ENCODE data around the gene PDK2.
A peak's percentile ranks its signal among the peaks of the same experiment; 100 is the strongest.

Gene PDK2

DNA sequence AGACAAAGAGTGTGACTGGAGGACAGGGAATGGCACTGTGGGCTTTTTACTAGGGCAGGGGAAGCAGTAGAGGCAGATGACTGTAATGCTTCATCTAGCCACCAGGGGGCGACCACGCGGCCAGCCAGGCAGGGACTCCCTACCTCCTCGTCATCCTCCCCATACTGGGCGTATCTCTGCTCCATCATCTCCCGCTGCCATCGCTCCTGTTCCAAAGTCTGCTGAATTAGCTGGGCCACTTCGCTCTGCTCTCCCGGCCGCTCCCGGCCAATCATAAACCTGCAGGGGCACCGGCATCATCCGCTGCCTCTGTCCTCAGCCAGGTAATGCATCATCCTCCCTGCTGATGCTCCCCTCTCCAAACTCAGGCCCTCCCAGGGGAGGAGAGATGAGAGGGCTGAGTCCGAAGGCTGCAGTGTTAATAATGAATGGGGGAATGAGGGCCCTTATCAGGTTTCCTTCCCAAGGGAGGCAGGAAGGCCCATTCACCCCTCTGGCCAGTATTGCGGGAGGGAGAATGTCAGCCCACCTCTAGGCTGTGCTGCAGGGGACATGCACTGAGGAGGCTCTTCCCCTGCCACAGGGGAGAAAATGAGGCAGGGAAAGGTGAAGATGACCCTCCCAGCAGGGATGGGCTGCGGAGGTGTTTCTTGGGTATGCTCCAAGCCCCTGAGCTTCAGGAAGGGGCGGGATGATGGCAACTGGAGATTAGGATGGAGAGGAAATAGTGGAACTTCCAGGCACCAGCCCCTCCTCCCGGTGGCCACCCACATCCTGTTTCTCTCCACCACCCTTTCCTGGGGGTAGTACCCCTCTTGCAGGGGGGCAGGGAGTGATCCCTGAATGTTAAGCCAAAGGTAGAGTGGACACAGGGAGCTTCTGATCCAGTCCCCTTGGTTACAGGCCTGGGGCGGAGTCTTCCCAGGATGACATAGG lies 45.1 kb downstream of the PDK2 start:
- no peaks in the 10 kb centered on the region for H3K79me2 ChIP-seq (ENCODE audit: insufficient read depth, low read length)

GRCh38 chr17:50141026-50141744 lies 46.0 kb downstream of the PDK2 start:
- Histone ChIP-seq H3K27ac (ENCODE audit: low read length) (peak overlapping the region; percentile 62), H3K9ac (ENCODE audit: low read depth, low read length) (no peak overlapping the region)

More for the DNA sequence above, 45.1 kb downstream of the PDK2 start:
- H3K4me3 ChIP-seq (ENCODE audit: low read depth in 1 of 2, low read length in 2 of 2), result no peak overlapping the region
- no peaks in the 10 kb centered on the region for H3K9me3 ChIP-seq (ENCODE audit: insufficient read depth, low read length, severe bottlenecking)
- H3K27me3 ChIP-seq (ENCODE audit: insufficient read depth, low read length, poor library complexity), result no peaks in the 10 kb centered on the region
- H3K9ac ChIP-seq (ENCODE audit: low read depth, low read length), result no peak overlapping the region
- peak overlapping the region; percentile 62 for H3K27ac ChIP-seq (ENCODE audit: low read length)
- H3K4me2 ChIP-seq (ENCODE audit: insufficient read depth, low read length), result peak overlapping the region; percentile 25; the same call in 1 of the 2 replicates
- ATAC-seq (ENCODE audit: insufficient read depth, low read depth) (peak; percentile 88), DNase-seq (peak; percentile 78)
- peaks cover 70% of the 10 kb centered on the region for H4K20me1 ChIP-seq (ENCODE audit: insufficient read depth, low read length)
- H3K36me3 ChIP-seq (ENCODE audit: insufficient read depth, low read length), result peaks cover 96% of the 10 kb centered on the region
- H3K4me1 ChIP-seq (ENCODE audit: insufficient read depth, low read length), result peaks cover 20% of the 10 kb centered on the region
- no peak overlapping the region for H2AFZ ChIP-seq (ENCODE audit: low read depth, low read length)
- TF ChIP-seq EZH2 (IDR thresholded peaks at IDR 0.05; ENCODE audit: borderline replicate concordance, low read depth, low read length, severe bottlenecking) (no peak), CTCF (IDR thresholded peaks at IDR 0.05; ENCODE audit: borderline replicate concordance, extremely low read depth, low read length, poor library complexity, severe bottlenecking) (peak; percentile 89)

DNA sequence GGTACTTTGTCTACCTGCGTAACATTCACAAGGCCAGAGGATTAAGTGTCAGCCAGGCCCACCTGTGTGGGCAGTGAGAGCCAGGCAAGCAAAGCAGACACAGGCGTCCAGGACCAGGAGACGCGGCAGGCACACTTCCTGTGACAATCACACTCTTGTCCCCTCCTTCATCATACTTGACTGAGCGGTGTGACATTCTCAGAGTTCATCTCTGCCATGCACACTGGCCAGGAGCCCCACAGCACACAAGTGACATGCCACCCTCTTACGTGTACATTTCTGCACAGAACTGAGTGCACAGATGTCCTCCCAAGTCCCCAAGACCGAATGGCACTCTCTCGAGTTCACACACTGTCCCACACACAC lies 46.6 kb downstream of the PDK2 start:
- Histone ChIP-seq H3K27ac (ENCODE audit: low read length) (0 out of 2 replicates have a peak overlapping the region, but pooled peaks have one; percentile 4), H3K4me2 (ENCODE audit: insufficient read depth, low read length) (no peak overlapping the region), H3K9me3 (ENCODE audit: insufficient read depth, low read length, severe bottlenecking) (no peaks in the 10 kb centered on the region), H4K20me1 (ENCODE audit: insufficient read depth, low read length) (peaks cover 79% of the 10 kb centered on the region), H3K27me3 (ENCODE audit: insufficient read depth, low read length, poor library complexity) (no peaks in the 10 kb centered on the region), H3K4me3 (ENCODE audit: low read depth in 1 of 2, low read length in 2 of 2) (no peak overlapping the region), H3K9ac (ENCODE audit: low read depth, low read length) (no peak overlapping the region), H3K79me2 (ENCODE audit: insufficient read depth, low read length) (peaks cover 8% of the 10 kb centered on the region), H3K36me3 (ENCODE audit: insufficient read depth, low read length) (peaks cover 91% of the 10 kb centered on the region), H3K4me1 (ENCODE audit: insufficient read depth, low read length) (peaks cover 33% of the 10 kb centered on the region), H2AFZ (ENCODE audit: low read depth, low read length) (no peak overlapping the region)
- ATAC-seq (ENCODE audit: insufficient read depth, low read depth) (no peak), DNase-seq (no peak)
- TF ChIP-seq CTCF (IDR thresholded peaks at IDR 0.05; ENCODE audit: borderline replicate concordance, extremely low read depth, low read length, poor library complexity, severe bottlenecking) (no peak), EZH2 (IDR thresholded peaks at IDR 0.05; ENCODE audit: borderline replicate concordance, low read depth, low read length, severe bottlenecking) (no peak)

More at GRCh38 chr17:50141026-50141744, 46.0 kb downstream of the PDK2 start:
- peaks cover 91% of the 10 kb centered on the region for H3K36me3 ChIP-seq (ENCODE audit: insufficient read depth, low read length)
- DNase-seq, result no peak
- peak overlapping the region; percentile 12; the same call in 1 of the 2 replicates for H3K4me2 ChIP-seq (ENCODE audit: insufficient read depth, low read length)
- no peak overlapping the region for H2AFZ ChIP-seq (ENCODE audit: low read depth, low read length)
- TF ChIP-seq EZH2 (IDR thresholded peaks at IDR 0.05; ENCODE audit: borderline replicate concordance, low read depth, low read length, severe bottlenecking) (no peak), CTCF (IDR thresholded peaks at IDR 0.05; ENCODE audit: borderline replicate concordance, extremely low read depth, low read length, poor library complexity, severe bottlenecking) (no peak)
- peaks cover 77% of the 10 kb centered on the region for H4K20me1 ChIP-seq (ENCODE audit: insufficient read depth, low read length)
- H3K4me1 ChIP-seq (ENCODE audit: insufficient read depth, low read length), result peaks cover 28% of the 10 kb centered on the region
- H3K79me2 ChIP-seq (ENCODE audit: insufficient read depth, low read length), result peaks cover 2% of the 10 kb centered on the region; the same call in 1 of the 2 replicates
- H3K27me3 ChIP-seq (ENCODE audit: insufficient read depth, low read length, poor library complexity), result no peaks in the 10 kb centered on the region
- H3K4me3 ChIP-seq (ENCODE audit: low read depth in 1 of 2, low read length in 2 of 2), result no peak overlapping the region
- H3K9me3 ChIP-seq (ENCODE audit: insufficient read depth, low read length, severe bottlenecking), result no peaks in the 10 kb centered on the region
- no peak for ATAC-seq (ENCODE audit: insufficient read depth, low read depth)
